BJ (cell line): ENCODE data around the gene L3MBTL4. TPM values are rescaled to one million over a fixed set of nuclear protein-coding genes. Genes with fewer than 3 reads are reported as not detected.
"Not testable (repeated sequence)": the region's sequence is repeated elsewhere in the genome, so short reads cannot be mapped to it uniquely, and the experiment has no call there.

Experiments
- CTCF ChIA-PET: fragments of 350-600 bp; formaldehyde crosslinking; extraction: SDS; loops from one replicate; lab custom pipeline; 2021; ENCODE audit warnings: antibody characterized with exemption, inconsistent platforms; lab: Yijun Ruan, JAX
- POLR2A ChIA-PET: fragments of 300-600 bp; sonication (Branson Sonifier 250); formaldehyde crosslinking; extraction: SDS; loops from one replicate; lab custom pipeline; 2021; ENCODE audit warnings: antibody characterized with exemption; lab: Charles Lee
- DNase-seq: peaks from one replicate; pipeline ENCODE4 v3.0.0-alpha.2; 2011; ENCODE audit warnings: low read depth
- H3K27me3 ChIP-seq: 2 replicates; pipeline ENCODE4 v1.6.0; 2011; ENCODE audit warnings: low read length; ENCODE audit not compliant: control insufficient read depth, insufficient read depth
- H3K36me3 ChIP-seq: 2 replicates; pipeline ENCODE4 v1.5.1; 2011; ENCODE audit warnings: low read length; ENCODE audit not compliant: control insufficient read depth, insufficient read depth
- H3K4me3 ChIP-seq: 2 replicates; pipeline ENCODE4 v1.5.1; 2011; ENCODE audit warnings: low read depth, mild to moderate bottlenecking, control low read depth, low read length
- CTCF ChIP-seq: IDR thresholded peaks from 2 replicates; pipeline ENCODE4 v1.5.1; 2011; ENCODE audit warnings: low read depth, mild to moderate bottlenecking, control low read depth, inconsistent platforms, low read length, moderate library complexity; ENCODE audit not compliant: insufficient read depth
- polyA plus RNA-seq: library from polyadenylated mRNA; depleted of rRNA; stranded (reverse); fragments of >200 nt; gene quantifications from 2 replicates; pipeline ENCODE4 v1.2.3, GENCODE V29; 2011

The L3MBTL4 gene
- polyA plus RNA-seq, 1 experiment = not detected

GRCh38 chr18:6281874-6282273 lies 132.8 kb downstream of the L3MBTL4 start:
- Histone ChIP-seq H3K36me3 (no peaks in the 10 kb centered on the region), H3K4me3 (no peak overlapping the region), H3K27me3 (no peaks in the 10 kb centered on the region)
- TF ChIP-seq CTCF = no peak
- CTCF ChIA-PET = no interaction called here
- DNase-seq = no peak
- POLR2A ChIA-PET = no interaction called here

GRCh38 chr18:6280211-6280743 lies 134.4 kb downstream of the L3MBTL4 start:
- ChIA-PET CTCF (no interaction called here), POLR2A (no interaction called here)
- H3K27me3 ChIP-seq = no peaks in the 10 kb centered on the region
- no peaks in the 10 kb centered on the region for H3K36me3 ChIP-seq
- no peak for DNase-seq
- no peak for TF ChIP-seq CTCF
- no peak overlapping the region for H3K4me3 ChIP-seq

- no peak for DNase-seq
- CTCF ChIA-PET = no interaction called here
- no peak for TF ChIP-seq CTCF
- no peak overlapping the region for H3K4me3 ChIP-seq
- H3K36me3 ChIP-seq = no peaks in the 10 kb centered on the region
- H3K27me3 ChIP-seq = no peaks in the 10 kb centered on the region
- POLR2A ChIA-PET = no interaction called here
These were observed 135.4 kb downstream of the L3MBTL4 start for GRCh38 chr18:6279308-6279707.

- ChIA-PET CTCF (no interaction called here), POLR2A (no interaction called here)
- no peak for TF ChIP-seq CTCF
- DNase-seq = no peak
- Histone ChIP-seq H3K4me3 (no peak overlapping the region), H3K36me3 (no peaks in the 10 kb centered on the region), H3K27me3 (no peaks in the 10 kb centered on the region)
These were observed 141.3 kb downstream of the L3MBTL4 start for GRCh38 chr18:6273423-6273822.

GRCh38 chr18:6272144-6272543 lies 142.6 kb downstream of the L3MBTL4 start:
- H3K27me3 ChIP-seq, H3K36me3 ChIP-seq, POLR2A ChIA-PET, CTCF ChIA-PET, H3K4me3 ChIP-seq, DNase-seq: not testable (repeated sequence)

- H3K4me3 ChIP-seq = no peak overlapping the region
- POLR2A ChIA-PET = no interaction called here
- no peak for TF ChIP-seq CTCF
- DNase-seq = no peak
- CTCF ChIA-PET = no interaction called here
- H3K36me3 ChIP-seq = no peaks in the 10 kb centered on the region
- H3K27me3 ChIP-seq = no peaks in the 10 kb centered on the region
These were observed 143.1 kb downstream of the L3MBTL4 start for GRCh38 chr18:6271585-6271984.
